Common myeloid progenitor, CD34-positive (primary cell): ENCODE results near the gene TMEM9.

Experiments used
- CTCF ChIA-PET: fragments of 350-600 bp; sonication (Branson Sonifier 250); formaldehyde crosslinking; loops from one replicate; lab custom pipeline; 2021; ENCODE audit warnings: antibody characterized with exemption; lab: Charles Lee
- POLR2A ChIA-PET: fragments of 350-600 bp; sonication (Branson Sonifier 250); formaldehyde crosslinking; loops from one replicate; lab custom pipeline; 2021; ENCODE audit warnings: antibody characterized with exemption; lab: Charles Lee
- DNase-seq, 3 donors: peaks; one replicate each; pipeline versions ENCODE4 v3.0.0 to v3.0.0-alpha.2; 2013
- H3K27ac ChIP-seq, 2 experiments: 1 replicate in 1 of 2; 2 replicates in 1 of 2; pipeline ENCODE4 v1.7.0; 2013; ENCODE audit warnings: inconsistent platforms in 2 of 2, low read length in 2 of 2, mild to moderate bottlenecking in 2 of 2, low read depth in 1 of 2, moderate library complexity in 1 of 2; ENCODE audit not compliant: severe bottlenecking in 2 of 2, insufficient read depth in 1 of 2, poor library complexity in 1 of 2
- H3K27me3 ChIP-seq, 5 experiments: replicated peaks in 2 of 5; 1 replicate in 3 of 5; 2 replicates in 2 of 5; pipeline versions ENCODE4 v1.6.1 to v1.7.0; 2013; ENCODE audit warnings: low read length in 4 of 5, mild to moderate bottlenecking in 2 of 5, moderate library complexity in 2 of 5, inconsistent platforms in 1 of 5; ENCODE audit not compliant: insufficient read depth in 5 of 5, control insufficient read depth in 4 of 5
- H3K36me3 ChIP-seq, 4 experiments: 1 replicate in 2 of 4; 2 replicates in 2 of 4; pipeline versions ENCODE4 v1.6.1 to v1.7.0; 2013; ENCODE audit warnings: low read length in 3 of 4, control low read depth in 1 of 4, mild to moderate bottlenecking in 1 of 4; ENCODE audit not compliant: control insufficient read depth in 4 of 4, insufficient read depth in 4 of 4
- H3K4me1 ChIP-seq, 4 experiments: 1 replicate in 3 of 4; 2 replicates in 1 of 4; pipeline versions ENCODE4 v1.6.1 to v1.7.1; 2013; ENCODE audit warnings: low read length in 3 of 4, mild to moderate bottlenecking in 3 of 4, control low read depth in 1 of 4, inconsistent platforms in 1 of 4, moderate library complexity in 1 of 4; ENCODE audit not compliant: control insufficient read depth in 4 of 4, insufficient read depth in 4 of 4; ENCODE audit errors: control extremely low read depth in 1 of 4
- H3K4me3 ChIP-seq, 7 experiments: 1 replicate in 4 of 7; 2 replicates in 3 of 7; pipeline versions ENCODE4 v1.5.1 to v1.7.0; 2013; ENCODE audit warnings: mild to moderate bottlenecking in 7 of 7, low read length in 6 of 7, moderate library complexity in 6 of 7, inconsistent platforms in 2 of 7, low read depth in 2 of 7, control low read depth in 1 of 7; ENCODE audit not compliant: insufficient read depth in 4 of 7, control insufficient read depth in 1 of 7; ENCODE audit errors: extremely low read depth in 1 of 7
- H3K9me3 ChIP-seq, 5 experiments: 1 replicate in 4 of 5; 2 replicates in 1 of 5; pipeline versions ENCODE4 v1.6.1 to v1.7.1; 2013; ENCODE audit warnings: low read length in 4 of 5, mild to moderate bottlenecking in 2 of 5, inconsistent platforms in 1 of 5, low read depth in 1 of 5, moderate library complexity in 1 of 5; ENCODE audit not compliant: control insufficient read depth in 4 of 5, insufficient read depth in 2 of 5; ENCODE audit errors: control extremely low read depth in 1 of 5
- WGBS: methylation state at CpG from one replicate; pipeline ENCODE4 v1.1.5; 2013; ENCODE audit not compliant: insufficient coverage; 5-methylcytosine and 5-hydroxymethylcytosine counted together

TMEM9 gene

GRCh38 chr1:201103666-201104065 lies 50.6 kb downstream of the TMEM9 start:
- Histone ChIP-seq H3K27me3 (no peaks in the 10 kb centered on the region), H3K4me3 (no peak overlapping the region), H3K9me3 (no peaks in the 10 kb centered on the region), H3K27ac (no peak overlapping the region), H3K36me3 (no peaks in the 10 kb centered on the region), H3K4me1 (no peaks in the 10 kb centered on the region)
- ChIA-PET CTCF (interaction anchor here (1.4 kb wide), 1 partner anchor 13 kb away, joined by 4 read pairs; no protein-coding TSS in a partner anchor), POLR2A (no interaction called here)
- 97% methylated on average over 8 of the region's 9 CpGs for WGBS
- DNase-seq, result no peak

GRCh38 chr1:201100169-201100930 lies 53.9 kb downstream of the TMEM9 start:
- DNase-seq, result no peak
- Histone ChIP-seq H3K9me3 (no peaks in the 10 kb centered on the region), H3K27me3 (no peaks in the 10 kb centered on the region), H3K27ac (no peak overlapping the region), H3K4me3 (no peak overlapping the region), H3K4me1 (no peaks in the 10 kb centered on the region), H3K36me3 (no peaks in the 10 kb centered on the region)
- ChIA-PET POLR2A (no interaction called here), CTCF (interaction anchor here (1.3 to 3.6 kb wide), 3 partner anchors 11 to 14 kb away, joined by 3 to 24 read pairs (median 3); no protein-coding TSS in a partner anchor)
- 83% methylated on average over 8 of the region's 12 CpGs for WGBS

GRCh38 chr1:201098992-201099677 lies 55.1 kb downstream of the TMEM9 start:
- ChIA-PET POLR2A (no interaction called here), CTCF (interaction anchor here (0.8 to 3.6 kb wide), 5 partner anchors 13 to 127 kb away, joined by 3 to 24 read pairs (median 3); no protein-coding TSS in a partner anchor)
- Histone ChIP-seq H3K4me1 (no peaks in the 10 kb centered on the region), H3K4me3 (no peak overlapping the region), H3K36me3 (no peaks in the 10 kb centered on the region), H3K27me3 (no peaks in the 10 kb centered on the region), H3K9me3 (no peaks in the 10 kb centered on the region), H3K27ac (no peak overlapping the region)
- 84% methylated on average over 4 of the region's 5 CpGs for WGBS
- no peak for DNase-seq

GRCh38 chr1:201096977-201097856 lies 57.1 kb downstream of the TMEM9 start:
- Histone ChIP-seq H3K27me3 (no peaks in the 10 kb centered on the region), H3K9me3 (no peaks in the 10 kb centered on the region), H3K4me1 (no peaks in the 10 kb centered on the region), H3K27ac (no peak overlapping the region), H3K36me3 (no peaks in the 10 kb centered on the region), H3K4me3 (no peak overlapping the region)
- 92% methylated on average over 15 of the region's 17 CpGs for WGBS
- DNase-seq, result no peak
- POLR2A ChIA-PET, result no interaction called here
- CTCF ChIA-PET, result interaction anchor here (4.3 kb wide), 1 partner anchor 11 kb away, joined by 23 read pairs; no protein-coding TSS in a partner anchor

GRCh38 chr1:201096041-201096461 lies 58.2 kb downstream of the TMEM9 start:
- no peaks in the 10 kb centered on the region for H3K9me3 ChIP-seq
- H3K4me1 ChIP-seq, result no peaks in the 10 kb centered on the region
- H3K36me3 ChIP-seq, result no peaks in the 10 kb centered on the region
- POLR2A ChIA-PET, result interaction anchor here (0.6 kb wide), 1 partner anchor 1278 kb away, joined by 4 read pairs; no protein-coding TSS in a partner anchor
- no CpG with 5 or more reads among the region's 5 CpGs for WGBS
- peaks cover 0 to 3% (median 0%) of the 10 kb centered on the region in 5 experiments for H3K27me3 ChIP-seq
- DNase-seq, result no peak
- CTCF ChIA-PET, result interaction anchor here (1.8 to 4.3 kb wide), 2 partner anchors 10 to 29 kb away, joined by 4 to 23 read pairs; no protein-coding TSS in a partner anchor
- H3K4me3 ChIP-seq, result no peak overlapping the region
- no peak overlapping the region for H3K27ac ChIP-seq

- Histone ChIP-seq H3K4me3 (no peak overlapping the region), H3K27me3 (peaks cover 0 to 3% (median 0%) of the 10 kb centered on the region in 5 experiments), H3K27ac (no peak overlapping the region), H3K4me1 (no peaks in the 10 kb centered on the region), H3K36me3 (no peaks in the 10 kb centered on the region), H3K9me3 (no peaks in the 10 kb centered on the region)
- ChIA-PET POLR2A (interaction anchor here (0.6 kb wide), 1 partner anchor 1278 kb away, joined by 4 read pairs; no protein-coding TSS in a partner anchor), CTCF (interaction anchor here (1.8 to 4.3 kb wide), 2 partner anchors 10 to 28 kb away, joined by 4 to 23 read pairs; no protein-coding TSS in a partner anchor)
- no peak for DNase-seq
- 94% methylated on average over 2 of the region's 2 CpGs for WGBS
Measured at GRCh38 chr1:201095581-201095980, 58.7 kb downstream of the TMEM9 start.
